ENCODE measurements around the gene EPN2.
"Not testable (repeated sequence)": the region's sequence is repeated elsewhere in the genome, so short reads cannot be mapped to it uniquely, and the experiment has no call there.

EPN2 gene

GRCh38 chr17:19345486-19346350, 108.6 kb downstream of the EPN2 start:
- DNase-seq (ENCODE audit: low read depth in 2 of 2): no peak

- no peak for DNase-seq (ENCODE audit: low read depth in 2 of 2)
These were observed 109.4 kb downstream of the EPN2 start for GRCh38 chr17:19346351-19347255.

GRCh38 chr17:19347323-19348080, 110.3 kb downstream of the EPN2 start:
- DNase-seq (ENCODE audit: low read depth in 2 of 2): no peak

- no peak for DNase-seq (ENCODE audit: low read depth in 2 of 2)
These were observed 111.0 kb downstream of the EPN2 start for GRCh38 chr17:19348081-19348650.

GRCh38 chr17:19348806-19349205, 111.6 kb downstream of the EPN2 start:
- DNase-seq (ENCODE audit: low read depth in 2 of 2): no peak

DNA sequence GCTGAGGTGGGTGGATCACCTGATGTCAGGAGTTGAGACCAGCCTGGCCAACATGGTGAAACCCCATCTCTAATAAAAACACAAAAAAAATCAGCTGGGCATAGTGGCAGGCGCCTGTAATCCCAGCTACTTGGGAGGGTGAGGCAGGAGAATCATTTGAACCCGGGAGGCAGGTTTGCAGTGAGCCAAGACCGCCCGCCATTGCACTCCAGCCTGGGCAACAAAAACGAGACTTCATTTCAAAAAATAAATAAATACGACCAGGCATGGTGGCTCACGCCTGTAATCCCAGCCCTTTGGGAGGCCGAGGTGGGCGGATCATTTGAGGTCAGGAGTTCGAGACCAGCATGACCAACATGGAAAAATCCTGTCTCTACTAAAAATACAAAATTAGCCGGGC, 116.2 kb downstream of the EPN2 start:
- DNase-seq (ENCODE audit: low read depth in 2 of 2): not testable (repeated sequence)

- DNase-seq (ENCODE audit: low read depth in 2 of 2): no peak
These were observed 117.6 kb downstream of the EPN2 start for GRCh38 chr17:19354748-19355147.

- no peak for DNase-seq (ENCODE audit: low read depth in 2 of 2)
These were observed 120.2 kb downstream of the EPN2 start for GRCh38 chr17:19357351-19357750.

GRCh38 chr17:19357761-19358160, 120.6 kb downstream of the EPN2 start:
- no peak for DNase-seq (ENCODE audit: low read depth in 2 of 2)

DNA sequence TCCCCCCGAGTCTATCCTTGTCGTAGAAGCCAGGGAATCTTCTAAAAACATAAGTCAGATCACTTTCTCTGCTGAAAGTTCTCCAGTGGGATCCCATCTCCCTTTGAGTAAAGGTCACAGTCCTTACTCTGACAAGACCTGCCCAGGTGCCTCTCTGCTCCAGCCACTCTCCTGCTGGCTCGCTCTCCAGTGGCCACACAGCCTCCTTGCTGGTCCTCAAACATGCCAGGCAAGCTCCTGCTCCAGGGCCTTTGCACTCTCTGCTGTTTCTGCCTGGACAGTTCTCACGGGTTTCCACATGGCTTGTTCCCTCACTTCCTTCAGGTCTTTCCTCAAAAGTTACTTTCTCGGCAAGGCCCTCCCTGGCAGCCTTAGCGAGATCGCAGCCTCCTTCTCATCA, 122.0 kb downstream of the EPN2 start:
- DNase-seq (ENCODE audit: low read depth in 2 of 2): no peak

- DNase-seq (ENCODE audit: low read depth in 2 of 2): no peak
These were observed 122.7 kb downstream of the EPN2 start for GRCh38 chr17:19359856-19360255.

- no peak for DNase-seq (ENCODE audit: low read depth in 2 of 2)
These were observed 123.6 kb downstream of the EPN2 start for GRCh38 chr17:19360772-19361171.

DNA sequence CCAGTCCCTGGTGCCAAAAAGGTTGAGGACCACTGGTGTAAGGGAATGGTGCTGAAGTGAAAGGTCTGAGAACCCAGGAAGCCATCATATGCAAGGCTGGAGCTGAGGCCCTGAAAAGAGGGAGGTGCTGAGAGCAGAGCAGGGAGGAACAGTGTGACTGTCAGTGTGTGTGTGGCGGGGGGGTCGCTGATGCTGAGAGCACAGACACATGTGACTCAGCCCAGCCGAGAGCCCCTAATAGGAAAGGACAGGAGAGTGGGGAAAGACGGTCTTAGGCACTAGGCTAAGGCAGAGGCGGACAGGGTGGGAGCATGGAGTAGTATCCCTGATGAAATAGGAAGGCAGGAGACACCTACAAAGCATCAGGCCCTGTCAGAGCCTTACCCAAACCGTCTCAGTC, 124.2 kb downstream of the EPN2 start:
- DNase-seq (ENCODE audit: low read depth in 2 of 2): no peak

GRCh38 chr17:19361944-19362276, 124.7 kb downstream of the EPN2 start:
- no peak for DNase-seq (ENCODE audit: low read depth in 2 of 2)

DNA sequence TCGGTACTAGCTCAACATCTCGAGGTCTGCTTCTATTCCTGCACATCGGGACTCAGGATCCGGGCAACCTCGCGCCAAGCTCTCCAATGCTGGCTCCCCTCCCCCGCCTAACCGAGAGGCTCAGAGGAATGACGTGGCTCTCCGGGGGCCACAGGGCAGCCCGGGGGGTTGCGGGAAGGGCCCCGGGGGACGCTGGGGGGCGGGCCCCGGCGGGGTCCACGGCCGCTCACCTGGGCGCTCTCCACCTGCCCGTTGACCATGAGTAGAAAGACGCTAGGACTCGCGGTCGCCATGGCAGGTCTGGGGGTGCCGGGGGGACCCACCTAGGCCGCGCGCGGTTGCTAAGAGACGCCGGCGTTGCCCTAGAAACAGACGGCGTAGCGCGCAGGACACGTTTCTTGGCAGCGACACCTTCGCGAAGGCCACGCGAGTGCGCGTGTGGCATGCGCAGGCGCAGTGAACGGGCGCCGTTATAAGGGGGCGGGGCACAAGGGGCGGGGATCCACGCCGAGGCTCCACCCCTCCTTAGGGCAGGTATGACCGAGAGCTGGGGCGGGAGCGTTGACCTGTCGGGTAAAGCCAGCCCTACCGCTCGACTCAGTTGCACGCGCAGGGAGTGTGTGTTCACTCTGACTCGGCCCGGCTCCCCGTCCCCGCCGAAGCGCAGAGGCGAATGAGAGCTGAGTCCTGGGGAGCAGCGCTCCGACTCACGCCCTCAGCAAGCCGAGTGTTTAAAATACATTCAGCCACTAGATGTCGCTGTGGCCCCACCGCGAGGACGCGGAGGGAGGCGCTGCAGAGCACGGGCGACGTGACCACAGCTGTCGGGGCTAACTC, 125.3 kb downstream of the EPN2 start, which contains the start of gene B9D1:
Gene B9D1, minus strand, starts transcription at position 447 of the 837 bp plus-strand sequence. Its CDS starts 154 bp downstream, at position 293.
- peak; percentile 86 for DNase-seq (ENCODE audit: low read depth in 2 of 2)

DNA sequence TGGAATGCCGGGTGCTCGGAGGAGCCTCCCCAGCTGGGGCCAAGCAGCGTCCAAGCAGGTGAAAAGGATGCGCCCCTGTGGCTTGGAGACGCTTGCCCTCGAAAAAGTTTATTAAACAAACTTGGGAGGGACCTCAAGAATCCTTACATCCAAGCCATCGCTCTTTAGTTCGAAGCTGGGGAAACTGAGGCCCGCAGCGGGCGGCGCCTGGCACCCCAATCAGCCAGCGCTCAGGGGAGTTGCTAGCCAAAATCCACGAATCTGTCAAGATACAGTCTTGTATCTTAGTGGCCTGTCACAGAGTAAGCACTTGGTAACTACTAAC, 125.9 kb downstream of the EPN2 start:
- no peak for DNase-seq (ENCODE audit: low read depth in 2 of 2)

GRCh38 chr17:19363460-19364035, 126.4 kb downstream of the EPN2 start:
- DNase-seq (ENCODE audit: low read depth in 2 of 2): no peak

DNA sequence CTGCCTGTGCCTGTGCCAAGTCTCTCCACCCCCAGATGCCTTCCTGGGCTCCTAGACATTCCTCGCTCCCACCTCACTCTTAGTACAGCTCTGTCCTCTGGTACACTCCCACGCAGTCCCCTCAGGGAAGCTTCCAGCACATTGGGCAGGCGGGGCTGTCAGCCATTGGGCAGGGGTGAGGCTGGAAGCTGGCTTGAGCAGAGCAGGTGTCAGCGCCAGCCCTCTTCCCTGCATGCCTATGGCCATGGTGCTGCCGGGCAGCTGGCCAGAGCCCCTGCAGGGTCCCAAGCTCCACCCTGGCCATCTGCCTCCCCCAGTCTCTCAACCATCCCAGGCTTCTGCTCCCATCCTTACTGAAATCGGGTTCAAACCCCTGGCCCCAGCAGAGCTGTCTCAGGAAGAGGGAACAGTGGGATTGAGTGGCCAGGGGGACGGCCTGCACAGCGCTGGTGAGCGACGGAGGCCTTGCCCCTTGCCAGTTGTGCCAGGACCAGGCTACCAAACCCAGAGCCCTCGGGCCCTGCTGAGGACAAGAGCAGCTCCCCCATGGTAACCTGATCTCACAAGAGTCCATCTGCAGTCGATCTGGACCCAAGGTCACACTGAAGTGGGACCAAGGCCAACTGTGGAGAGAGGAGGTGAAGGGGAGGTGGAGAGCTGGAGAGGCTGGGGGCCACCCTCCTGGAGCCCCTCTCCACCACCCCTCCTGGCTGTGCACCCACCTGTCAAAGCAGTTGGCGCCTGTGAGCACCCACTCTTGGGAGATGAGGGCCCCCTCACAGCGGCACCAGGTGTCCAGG, 127.7 kb downstream of the EPN2 start:
- no peak for DNase-seq (ENCODE audit: low read depth in 2 of 2)

DNA sequence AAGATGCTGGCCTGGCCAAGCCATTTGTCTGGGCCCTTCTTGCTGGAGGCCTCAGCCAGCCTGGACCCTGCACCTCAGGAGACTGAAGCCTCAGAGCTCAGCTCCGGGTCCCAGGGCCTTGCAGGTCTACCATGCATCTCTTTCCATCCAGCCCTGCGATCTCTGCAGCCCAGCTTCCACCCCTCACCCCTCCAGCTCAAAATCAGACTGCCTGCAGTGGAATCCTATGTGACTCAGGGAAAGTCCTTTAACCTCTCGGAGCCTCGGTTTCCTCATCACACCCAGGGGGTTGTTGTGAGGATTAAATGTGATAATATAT, 128.3 kb downstream of the EPN2 start:
- DNase-seq (ENCODE audit: low read depth in 2 of 2): no peak

Measured in stimulated activated CD4-positive, alpha-beta T cell treated with anti-CD3 and anti-CD28 coated beads, Interleukin-12 subunit alpha, Interleukin-12 subunit beta, amount 100 ng/mL, for 24 hours (primary cell).